ENCODE measurements around the gene PSAPL1. TPM values are rescaled to one million over a fixed set of nuclear protein-coding genes. Genes with fewer than 3 reads are reported as not detected.

PSAPL1 gene
- total RNA-seq, 1 experiment from 2014 or later: 0.05 TPM

DNA sequence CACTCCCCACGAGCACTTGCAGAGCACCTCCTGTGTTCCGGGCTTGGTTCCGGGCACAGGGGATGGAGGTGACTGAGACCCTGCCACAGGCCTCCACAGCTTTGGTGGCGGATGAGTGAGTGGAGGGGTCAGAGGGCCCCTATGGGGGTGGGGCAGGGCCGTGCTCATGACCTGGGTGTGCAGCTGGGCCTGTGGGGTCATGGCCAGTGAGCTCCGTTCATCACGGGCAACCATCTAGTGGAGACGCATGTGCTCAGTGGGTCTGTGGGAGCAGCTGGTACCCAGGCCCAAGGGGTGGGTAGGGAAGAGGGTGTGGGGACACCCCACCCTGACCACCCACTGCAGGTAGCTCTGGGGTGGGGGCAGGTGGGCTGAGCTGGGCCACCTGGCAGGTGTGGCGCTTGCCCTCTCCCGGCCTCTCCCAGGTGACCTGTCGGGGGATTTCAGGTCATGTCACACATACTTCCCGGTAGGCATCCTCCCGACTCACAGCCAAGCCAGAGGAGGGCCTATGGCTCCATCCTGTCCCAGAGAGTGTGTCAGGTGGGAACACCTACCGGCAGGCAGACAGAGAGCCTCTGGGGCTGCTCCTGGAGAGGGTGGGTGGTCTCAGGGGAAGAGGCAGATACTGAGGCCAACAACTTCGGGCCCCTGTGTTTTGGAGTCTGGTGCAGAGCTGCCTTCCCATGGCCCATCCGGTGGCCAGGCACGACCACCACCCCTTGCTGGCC lies 3.6 kb downstream of the PSAPL1 start:
- ATAC-seq (no peak), DNase-seq (ENCODE audit: low read depth, low spot score) (no peak)
- no TSS peak for BruUV-seq (replicated peaks)
- Histone ChIP-seq H3K27ac (ENCODE audit: low read depth, low read length) (no peak overlapping the region), H3K4me2 (ENCODE audit: low read length) (peak overlapping the region; percentile 70), H3K79me2 (ENCODE audit: insufficient read depth, low read length) (no peaks in the 10 kb centered on the region), H3K4me3 (replicated peaks in 1 of 2; ENCODE audit: low read depth in 1 of 2, low read length in 2 of 2) (no peak overlapping the region), H3K4me1 (ENCODE audit: control insufficient read depth in 1 of 2, insufficient read depth in 2 of 2, low read length in 2 of 2) (peaks cover 34 to 45% of the 10 kb centered on the region in 2 experiments), H2AFZ (ENCODE audit: low read depth, low read length, poor library complexity, severe bottlenecking) (no peak overlapping the region), H3K9me3 (ENCODE audit: control insufficient read depth in 1 of 2, insufficient read depth in 1 of 2, low read depth in 1 of 2, low read length in 2 of 2) (no peaks in the 10 kb centered on the region), H4K20me1 (ENCODE audit: insufficient read depth) (no peaks in the 10 kb centered on the region), H3K9ac (ENCODE audit: low read length) (no peak overlapping the region), H3K27me3 (ENCODE audit: insufficient read depth, low read length) (no peaks in the 10 kb centered on the region), H3K9me2 (ENCODE audit: insufficient read depth) (no peaks in the 10 kb centered on the region), H3K36me3 (ENCODE audit: control insufficient read depth in 1 of 2, insufficient read depth in 2 of 2, low read length in 2 of 2) (no peaks in the 10 kb centered on the region)
- ChIA-PET CTCF (no interaction called here), POLR2A (no interaction called here), RAD21 (ENCODE audit: low non-redundant PET in 1 of 2, low total read pairs in 2 of 2, uncharacterized antibody in 2 of 2, unreplicated experiment in 2 of 2) (no interaction called here)
- TF ChIP-seq SRF (IDR thresholded peaks at IDR 0.05; ENCODE audit: low read depth) (no peak), CBX3 (IDR thresholded peaks at IDR 0.05; ENCODE audit: low read depth) (no peak), POLR2A (IDR thresholded peaks at IDR 0.05; ENCODE audit: borderline replicate concordance, extremely low read depth, insufficient read depth, insufficient read length) (no peak), CTCF (IDR thresholded peaks at IDR 0.05 in 2 of 3, conservative IDR thresholded peaks at IDR 0.05 in 1 of 3; ENCODE audit: borderline replicate concordance in 1 of 3, insufficient read depth in 1 of 3, low read depth in 2 of 3, low read length in 2 of 3) (no peak), SP1 (IDR thresholded peaks at IDR 0.05; ENCODE audit: low read depth) (no peak), EZH2phosphoT487 (IDR thresholded peaks at IDR 0.05; ENCODE audit: borderline replicate concordance) (no peak), RAD21 (IDR thresholded peaks at IDR 0.05; ENCODE audit: low read depth) (no peak), EZH2 (IDR thresholded peaks at IDR 0.05) (no peak), CEBPB (IDR thresholded peaks at IDR 0.05; ENCODE audit: low read depth) (no peak), EGR1 (IDR thresholded peaks at IDR 0.05; ENCODE audit: low read depth) (no peak), POLR2AphosphoS5 (IDR thresholded peaks at IDR 0.05; ENCODE audit: low read depth, low read length) (no peak), ELF1 (IDR thresholded peaks at IDR 0.05; ENCODE audit: borderline replicate concordance, low read depth) (no peak)
- intact Hi-C loops (cut with micrococcal nuclease): no loop called here
